Liver (tissue), 9 donors: ENCODE results near the gene PUSL1. TPM values are rescaled to one million over a fixed set of nuclear protein-coding genes. Genes with fewer than 3 reads are reported as not detected.

Experiments used
- DNase-seq: peaks from one replicate; pipeline ENCODE4 v3.0.0-alpha.2; 2017; ENCODE audit warnings: low spot score
- H3K27ac ChIP-seq, 2 donors: one replicate each; pipeline ENCODE4 v1.7.0; 2013; ENCODE audit warnings: inconsistent platforms in 2 of 2, low read length in 2 of 2, control low read depth in 1 of 2, low read depth in 1 of 2, mild to moderate bottlenecking in 1 of 2
- H3K27me3 ChIP-seq, 4 donors: one replicate each; pipeline versions ENCODE4 v1.6.1 to v1.7.0; 2013; ENCODE audit warnings: low read length in 3 of 4, inconsistent platforms in 1 of 4, mild to moderate bottlenecking in 1 of 4, moderate library complexity in 1 of 4; ENCODE audit not compliant: control insufficient read depth in 4 of 4, insufficient read depth in 4 of 4
- H3K36me3 ChIP-seq, 4 donors: one replicate each; pipeline versions ENCODE4 v1.6.1 to v1.7.0; 2013; ENCODE audit warnings: low read length in 3 of 4, mild to moderate bottlenecking in 3 of 4, low read depth in 1 of 4, moderate library complexity in 1 of 4; ENCODE audit not compliant: control insufficient read depth in 4 of 4, insufficient read depth in 3 of 4
- H3K4me1 ChIP-seq, 4 donors: one replicate each; pipeline versions ENCODE4 v1.6.1 to v1.7.0; 2013; ENCODE audit warnings: low read length in 3 of 4, mild to moderate bottlenecking in 3 of 4, moderate library complexity in 1 of 4; ENCODE audit not compliant: control insufficient read depth in 4 of 4, insufficient read depth in 4 of 4
- H3K4me3 ChIP-seq, 3 donors: one replicate each; pipeline versions ENCODE4 v1.6.1 to v1.7.0; 2013; ENCODE audit warnings: low read length in 3 of 3, control low read depth in 1 of 3, low read depth in 1 of 3, mild to moderate bottlenecking in 1 of 3
- H3K9ac ChIP-seq, 2 donors: one replicate each; pipeline ENCODE4 v1.7.0; 2013; ENCODE audit warnings: low read length in 2 of 2, mild to moderate bottlenecking in 2 of 2, moderate library complexity in 2 of 2, control low read depth in 1 of 2, low read depth in 1 of 2
- H3K9me3 ChIP-seq, 4 donors: one replicate each; pipeline versions ENCODE4 v1.6.1 to v1.7.0; 2013; ENCODE audit warnings: low read length in 3 of 4; ENCODE audit not compliant: control insufficient read depth in 4 of 4
- FOXA1 ChIP-seq: IDR thresholded peaks from 2 replicates; pipeline ENCODE4 v1.6.1; 2016; ENCODE audit warnings: antibody characterized with exemption
- FOXA2 ChIP-seq: IDR thresholded peaks from 2 replicates; pipeline ENCODE4 v1.6.1; 2016; ENCODE audit warnings: antibody characterized with exemption
- GABPA ChIP-seq, 2 donors: IDR thresholded peaks in 1 of 2; conservative IDR thresholded peaks in 1 of 2; 2 replicates each; pipeline ENCODE4 v1.6.1; 2016; ENCODE audit warnings: antibody characterized with exemption in 2 of 2, mild to moderate bottlenecking in 1 of 2, moderate library complexity in 1 of 2
- HNF4A ChIP-seq, 2 donors: conservative IDR thresholded peaks; 2 replicates each; pipeline ENCODE4 v1.6.1; 2016; ENCODE audit warnings: antibody characterized with exemption in 2 of 2, mild to moderate bottlenecking in 2 of 2
- JUND ChIP-seq, 2 donors: IDR thresholded peaks; 2 replicates each; pipeline ENCODE4 v1.6.1; 2016; ENCODE audit warnings: antibody characterized with exemption in 2 of 2
- REST ChIP-seq: IDR thresholded peaks from 2 replicates; pipeline ENCODE4 v1.6.1; 2016; ENCODE audit warnings: antibody characterized with exemption, mild to moderate bottlenecking
- RXRA ChIP-seq, 2 donors: IDR thresholded peaks; 2 replicates each; pipeline ENCODE4 v1.6.1; 2017 to 2018; ENCODE audit warnings: antibody characterized with exemption in 2 of 2, mild to moderate bottlenecking in 1 of 2
- SP1 ChIP-seq: IDR thresholded peaks from 2 replicates; pipeline ENCODE4 v1.6.1; 2018; ENCODE audit warnings: antibody characterized with exemption, mild to moderate bottlenecking
- TAF1 ChIP-seq: conservative IDR thresholded peaks from 2 replicates; pipeline ENCODE4 v1.6.1; 2016; ENCODE audit warnings: antibody characterized with exemption, mild to moderate bottlenecking
- YY1 ChIP-seq: IDR thresholded peaks from 2 replicates; pipeline ENCODE4 v1.6.1; 2016; ENCODE audit warnings: antibody characterized with exemption, mild to moderate bottlenecking
- WGBS: extraction: QIAGEN DNeasy Blood & Tissue Kit; methylation state at CpG from one replicate; pipeline ENCODE4 v1.1.7; 2013; 5-methylcytosine and 5-hydroxymethylcytosine counted together
- polyA plus RNA-seq, 2 donors: library from polyadenylated mRNA; stranded (reverse) in 1 of 2; unstranded in 1 of 2; fragments of 200-250 nt in 1 of 2; fragments of >200 nt in 1 of 2; fragmentation: Nextera tagmentation in 1 of 2; extraction: Ambion mirVana in 1 of 2; gene quantifications; one replicate each; pipeline versions ENCODE4 v1.2.1 to v1.2.3, GENCODE V29; 2013 to 2015
- total RNA-seq, 2 donors: library from RNA; depleted of rRNA; stranded (reverse); fragments of >200 nt; gene quantifications; one replicate each; pipeline ENCODE4 v1.2.3, GENCODE V29; 2014
- TF ChIP-seq, protein P1 (sequence below): IDR thresholded peaks from 2 replicates; pipeline ENCODE4 v1.6.1; 2016; ENCODE audit warnings: antibody characterized with exemption
- TF ChIP-seq, protein P2 (sequence below): IDR thresholded peaks from 2 replicates; pipeline ENCODE4 v1.6.1; 2016; ENCODE audit warnings: antibody characterized with exemption
- donor health status: healthy.
- donor health status: healthy.
- donor health status: healthy.
- donor health status: healthy.
- donor health status: healthy.

PUSL1 gene
- total and polyA plus RNA-seq, 4 donors: 9.3 to 14.9 (median 10.3) TPM

- TF ChIP-seq FOXA1: no peak
- TF ChIP-seq JUND (IDR thresholded peaks at IDR 0.05): no peak
- TF ChIP-seq TAF1: no peak
- TF ChIP-seq, protein P1, sequence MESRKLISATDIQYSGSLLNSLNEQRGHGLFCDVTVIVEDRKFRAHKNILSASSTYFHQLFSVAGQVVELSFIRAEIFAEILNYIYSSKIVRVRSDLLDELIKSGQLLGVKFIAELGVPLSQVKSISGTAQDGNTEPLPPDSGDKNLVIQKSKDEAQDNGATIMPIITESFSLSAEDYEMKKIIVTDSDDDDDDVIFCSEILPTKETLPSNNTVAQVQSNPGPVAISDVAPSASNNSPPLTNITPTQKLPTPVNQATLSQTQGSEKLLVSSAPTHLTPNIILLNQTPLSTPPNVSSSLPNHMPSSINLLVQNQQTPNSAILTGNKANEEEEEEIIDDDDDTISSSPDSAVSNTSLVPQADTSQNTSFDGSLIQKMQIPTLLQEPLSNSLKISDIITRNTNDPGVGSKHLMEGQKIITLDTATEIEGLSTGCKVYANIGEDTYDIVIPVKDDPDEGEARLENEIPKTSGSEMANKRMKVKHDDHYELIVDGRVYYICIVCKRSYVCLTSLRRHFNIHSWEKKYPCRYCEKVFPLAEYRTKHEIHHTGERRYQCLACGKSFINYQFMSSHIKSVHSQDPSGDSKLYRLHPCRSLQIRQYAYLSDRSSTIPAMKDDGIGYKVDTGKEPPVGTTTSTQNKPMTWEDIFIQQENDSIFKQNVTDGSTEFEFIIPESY: no peak
- no peak for TF ChIP-seq FOXA2
- TF ChIP-seq, protein P2, sequence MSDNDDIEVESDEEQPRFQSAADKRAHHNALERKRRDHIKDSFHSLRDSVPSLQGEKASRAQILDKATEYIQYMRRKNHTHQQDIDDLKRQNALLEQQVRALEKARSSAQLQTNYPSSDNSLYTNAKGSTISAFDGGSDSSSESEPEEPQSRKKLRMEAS: no peak
- TF ChIP-seq REST: no peak
- no peak for TF ChIP-seq YY1
- TF ChIP-seq GABPA (IDR thresholded peaks at IDR 0.05 in 1 of 2, conservative IDR thresholded peaks at IDR 0.05 in 1 of 2): no peak
- TF ChIP-seq SP1: no peak
- no peak for TF ChIP-seq HNF4A (conservative IDR thresholded peaks at IDR 0.05)
- no peak for TF ChIP-seq RXRA (IDR thresholded peaks at IDR 0.05)
- H3K4me3 ChIP-seq: no peak overlapping the region
- peaks cover 7 to 24% (median 16%) of the 10 kb centered on the region in 4 donors for H3K4me1 ChIP-seq
- H3K9me3 ChIP-seq: no peaks in the 10 kb centered on the region
- H3K27me3 ChIP-seq: no peaks in the 10 kb centered on the region
- no peak overlapping the region for H3K27ac ChIP-seq
- DNase-seq: no peak
- H3K36me3 ChIP-seq: peaks cover 3 to 38% (median 18%) of the 10 kb centered on the region in 4 donors
- WGBS: 92% methylated on average over 22 of the region's 22 CpGs
- no peak overlapping the region for H3K9ac ChIP-seq
Measured at GRCh38 chr1:1311107-1312104, 3.0 kb downstream of the PUSL1 start.

DNA sequence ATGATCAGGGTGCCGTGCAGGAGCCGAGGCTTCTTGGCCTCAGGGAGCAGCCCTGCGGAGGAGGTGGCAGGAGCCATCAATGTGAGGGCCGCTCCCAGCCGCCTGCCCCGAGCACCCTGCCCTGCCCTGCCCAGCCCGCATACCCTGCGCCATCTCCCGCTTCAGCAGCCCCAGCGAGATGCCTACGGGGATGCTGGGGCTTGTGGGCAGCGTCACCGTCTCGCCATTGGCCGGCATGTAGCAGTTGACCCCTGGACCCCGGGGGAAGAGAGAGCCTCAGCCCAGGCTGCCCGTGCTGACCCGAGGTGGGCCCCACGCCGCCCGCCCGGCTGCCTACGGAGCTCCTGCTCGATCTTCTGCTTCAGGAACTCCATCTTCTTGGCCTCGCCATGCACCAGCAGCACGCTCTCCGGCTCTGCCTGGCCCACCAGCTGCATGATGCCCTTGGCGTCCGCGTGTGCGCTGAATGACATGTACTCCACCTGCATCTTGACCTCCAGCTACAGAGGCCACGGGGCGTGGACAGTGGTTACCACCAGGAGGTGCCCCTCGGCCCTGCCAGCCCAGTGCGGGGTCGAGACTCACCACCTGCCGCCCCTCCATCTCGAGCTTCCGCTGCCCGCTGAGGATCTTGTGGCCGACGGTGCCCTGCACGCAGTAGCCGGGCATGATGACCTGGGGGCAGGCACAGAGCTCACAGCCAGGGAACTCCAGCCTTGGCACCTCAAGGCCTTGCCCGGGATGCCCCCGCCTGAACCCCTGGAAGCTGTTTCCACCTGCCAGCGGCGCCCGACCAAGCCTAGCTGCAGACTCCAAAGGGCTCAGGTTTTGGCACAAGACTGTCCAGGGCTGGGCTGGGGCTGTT is 4.3 kb downstream of the PUSL1 start:
- no peak overlapping the region for H3K4me3 ChIP-seq
- no peak for TF ChIP-seq RXRA (IDR thresholded peaks at IDR 0.05)
- H3K9ac ChIP-seq: no peak overlapping the region
- peaks cover 3 to 38% (median 19%) of the 10 kb centered on the region in 4 donors for H3K36me3 ChIP-seq
- H3K9me3 ChIP-seq: no peaks in the 10 kb centered on the region
- peaks cover 2 to 14% (median 9%) of the 10 kb centered on the region in 4 donors for H3K4me1 ChIP-seq
- H3K27ac ChIP-seq: no peak overlapping the region
- no peaks in the 10 kb centered on the region for H3K27me3 ChIP-seq
- 94% methylated on average over 49 of the region's 49 CpGs for WGBS
- no peak for DNase-seq
